Right atrium auricular region (tissue), 2 donors: ENCODE measurements around the gene NMNAT3. TPM values are rescaled to one million over a fixed set of nuclear protein-coding genes. Genes with fewer than 3 reads are reported as not detected.

Experiments
- DNase-seq: peaks from one replicate; pipeline ENCODE4 v3.0.0-alpha.2; 2019; ENCODE audit warnings: low spot score
- H3K27ac ChIP-seq, 2 donors: fragments of 200-600 bp; sonication (generic); 1 replicate in 1 of 2; 2 replicates in 1 of 2; pipeline ENCODE4 v1.5.1; 2016 to 2019
- H3K27me3 ChIP-seq, 2 donors: fragments of 200-600 bp; sonication (generic); one replicate each; pipeline versions ENCODE4 v1.5.1 to v1.6.0; 2017 to 2019
- H3K36me3 ChIP-seq: fragments of 200-600 bp; sonication (generic); one replicate; pipeline ENCODE4 v1.5.1; 2016
- H3K4me1 ChIP-seq, 2 donors: fragments of 200-600 bp; sonication (generic); one replicate each; pipeline versions ENCODE4 v1.5.1 to v1.6.0; 2017 to 2019
- H3K4me3 ChIP-seq, 2 donors: fragments of 200-600 bp; sonication (generic); 1 replicate in 1 of 2; 2 replicates in 1 of 2; pipeline ENCODE4 v1.5.1; 2017 to 2019; ENCODE audit warnings: mild to moderate bottlenecking in 1 of 2, moderate library complexity in 1 of 2
- H3K9me3 ChIP-seq, 2 donors: fragments of 200-600 bp; sonication (generic); one replicate each; pipeline ENCODE4 v1.5.1; 2019
- total RNA-seq, 2 donors: library from RNA; depleted of rRNA; stranded (reverse); fragments of >200 nt; gene quantifications; one replicate each; pipeline ENCODE4 v1.1.0, GENCODE V29; 2016
- TF ChIP-seq, protein P1 (sequence below), 2 donors: fragments of 200-600 bp; sonication (generic); IDR thresholded peaks; one replicate each; pipeline ENCODE4 v1.5.1; 2019; ENCODE audit warnings: antibody characterized with exemption in 2 of 2

The NMNAT3 gene
- total RNA-seq, 2 donors from 2014 or later, result 11.0 to 23.4 TPM

DNA sequence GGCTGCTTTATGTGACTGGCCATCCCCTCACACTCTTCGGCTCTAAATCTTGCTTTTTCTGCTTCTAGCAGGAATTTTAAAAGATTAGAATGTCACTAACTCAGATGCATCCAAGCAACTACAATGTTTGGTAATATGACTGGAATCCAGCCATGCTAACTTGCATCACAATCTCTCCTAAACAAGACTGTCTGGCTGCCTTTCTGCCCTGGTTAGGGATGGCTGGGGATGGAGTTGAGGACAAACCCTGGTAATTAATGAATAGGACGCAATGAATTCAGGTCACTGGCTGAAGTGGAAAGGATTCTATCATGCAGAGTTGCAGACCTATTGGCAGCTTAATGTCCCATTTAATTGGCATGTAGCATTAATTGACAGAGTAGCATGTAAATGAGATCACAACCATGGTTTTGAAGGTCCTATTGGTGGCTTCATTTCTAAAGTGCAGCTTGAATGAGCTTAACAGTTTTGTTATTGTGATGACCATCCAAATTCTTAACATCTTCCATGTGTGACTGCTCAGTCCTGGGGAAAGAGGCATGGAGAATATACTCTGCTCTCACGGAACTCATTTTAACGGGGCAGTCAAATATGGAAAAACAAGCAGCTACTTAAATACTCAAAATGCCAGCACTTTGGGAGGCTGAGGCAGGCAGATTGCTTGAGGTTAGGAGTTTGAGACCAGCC, 21.7 kb downstream of the NMNAT3 start:
- peak; percentile 62 for DNase-seq
- Histone ChIP-seq H3K4me1 (peaks cover 0 to 17% of the 10 kb centered on the region in 2 donors), H3K9me3 (no peaks in the 10 kb centered on the region), H3K27me3 (no peaks in the 10 kb centered on the region), H3K27ac (no peak overlapping the region), H3K36me3 (no peaks in the 10 kb centered on the region), H3K4me3 (no peak overlapping the region)
- TF ChIP-seq, protein P1, sequence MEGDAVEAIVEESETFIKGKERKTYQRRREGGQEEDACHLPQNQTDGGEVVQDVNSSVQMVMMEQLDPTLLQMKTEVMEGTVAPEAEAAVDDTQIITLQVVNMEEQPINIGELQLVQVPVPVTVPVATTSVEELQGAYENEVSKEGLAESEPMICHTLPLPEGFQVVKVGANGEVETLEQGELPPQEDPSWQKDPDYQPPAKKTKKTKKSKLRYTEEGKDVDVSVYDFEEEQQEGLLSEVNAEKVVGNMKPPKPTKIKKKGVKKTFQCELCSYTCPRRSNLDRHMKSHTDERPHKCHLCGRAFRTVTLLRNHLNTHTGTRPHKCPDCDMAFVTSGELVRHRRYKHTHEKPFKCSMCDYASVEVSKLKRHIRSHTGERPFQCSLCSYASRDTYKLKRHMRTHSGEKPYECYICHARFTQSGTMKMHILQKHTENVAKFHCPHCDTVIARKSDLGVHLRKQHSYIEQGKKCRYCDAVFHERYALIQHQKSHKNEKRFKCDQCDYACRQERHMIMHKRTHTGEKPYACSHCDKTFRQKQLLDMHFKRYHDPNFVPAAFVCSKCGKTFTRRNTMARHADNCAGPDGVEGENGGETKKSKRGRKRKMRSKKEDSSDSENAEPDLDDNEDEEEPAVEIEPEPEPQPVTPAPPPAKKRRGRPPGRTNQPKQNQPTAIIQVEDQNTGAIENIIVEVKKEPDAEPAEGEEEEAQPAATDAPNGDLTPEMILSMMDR (IDR thresholded peaks at IDR 0.05), result no peak

GRCh38 chr3:139654637-139655365, 23.0 kb downstream of the NMNAT3 start:
- H3K4me3 ChIP-seq, result no peak overlapping the region
- no peak for DNase-seq
- H3K27ac ChIP-seq, result no peak overlapping the region
- no peaks in the 10 kb centered on the region for H3K27me3 ChIP-seq
- TF ChIP-seq, protein P1 (IDR thresholded peaks at IDR 0.05), result no peak
- H3K9me3 ChIP-seq, result no peaks in the 10 kb centered on the region
- H3K4me1 ChIP-seq, result peaks cover 0 to 17% of the 10 kb centered on the region in 2 donors
- no peaks in the 10 kb centered on the region for H3K36me3 ChIP-seq

DNA sequence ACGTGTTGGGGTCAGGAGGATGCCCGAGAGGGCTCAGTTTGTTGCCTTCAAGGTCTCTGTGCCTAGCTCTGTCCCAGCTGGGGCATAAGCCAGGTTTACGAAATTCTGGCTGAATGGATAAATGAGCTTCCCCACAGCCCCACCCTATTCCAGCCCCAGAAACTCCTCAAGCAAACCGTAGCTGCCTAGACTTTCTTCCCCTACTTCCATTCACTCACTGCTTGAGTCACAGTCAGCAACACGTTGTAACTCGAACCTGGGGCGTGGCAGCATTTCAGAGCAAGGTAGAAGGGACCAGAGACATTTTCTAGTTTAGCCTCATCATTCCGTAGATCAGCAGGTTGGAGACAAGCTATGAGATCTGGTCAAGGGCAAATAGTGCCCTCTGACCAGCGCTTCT, 24.2 kb downstream of the NMNAT3 start:
- peaks cover 0 to 17% of the 10 kb centered on the region in 2 donors for H3K4me1 ChIP-seq
- H3K36me3 ChIP-seq, result no peaks in the 10 kb centered on the region
- no peaks in the 10 kb centered on the region for H3K27me3 ChIP-seq
- TF ChIP-seq, protein P1 (IDR thresholded peaks at IDR 0.05), result no peak
- DNase-seq, result no peak
- H3K27ac ChIP-seq, result no peak overlapping the region
- no peak overlapping the region for H3K4me3 ChIP-seq
- H3K9me3 ChIP-seq, result no peaks in the 10 kb centered on the region

- Histone ChIP-seq H3K27ac (no peak overlapping the region), H3K9me3 (no peaks in the 10 kb centered on the region), H3K4me1 (peaks cover 0 to 17% of the 10 kb centered on the region in 2 donors), H3K27me3 (no peaks in the 10 kb centered on the region), H3K4me3 (no peak overlapping the region), H3K36me3 (no peaks in the 10 kb centered on the region)
- no peak for DNase-seq
- TF ChIP-seq, protein P1 (IDR thresholded peaks at IDR 0.05), result no peak
Measured at GRCh38 chr3:139652561-139652960, 25.2 kb downstream of the NMNAT3 start.

DNA sequence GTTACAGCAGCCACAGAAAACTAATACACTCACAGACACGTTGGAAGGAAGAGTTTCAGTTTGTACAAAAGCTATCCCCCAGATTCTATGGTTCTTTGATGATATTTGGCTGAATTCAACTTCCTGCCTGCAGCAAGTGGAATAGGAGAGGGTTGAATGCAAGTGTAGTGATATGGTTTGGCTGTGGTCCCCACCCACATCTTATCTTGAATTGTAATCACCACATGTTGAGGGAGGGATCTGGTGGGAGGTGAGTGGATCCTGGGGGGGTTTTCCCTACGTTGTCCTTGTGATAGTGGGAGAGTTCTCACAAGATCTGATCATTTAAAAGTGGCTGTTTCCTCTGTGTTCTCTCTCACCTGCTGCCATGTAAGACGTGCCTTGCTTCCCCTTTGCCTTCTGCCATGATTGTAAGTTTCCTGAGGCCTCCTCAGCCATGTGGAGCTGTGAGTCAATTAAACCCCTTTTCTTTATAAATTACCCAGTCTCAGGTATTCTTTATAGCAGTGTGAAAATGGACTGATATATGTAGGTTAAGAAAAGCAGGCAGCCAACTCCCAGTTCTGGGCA, 29.8 kb downstream of the NMNAT3 start:
- Histone ChIP-seq H3K27ac (no peak overlapping the region), H3K27me3 (no peaks in the 10 kb centered on the region), H3K4me3 (no peak overlapping the region), H3K9me3 (no peaks in the 10 kb centered on the region), H3K36me3 (no peaks in the 10 kb centered on the region), H3K4me1 (no peaks in the 10 kb centered on the region)
- TF ChIP-seq, protein P1 (IDR thresholded peaks at IDR 0.05), result no peak
- no peak for DNase-seq
